ENCODE data around the gene RPP25L. TPM values are rescaled to one million over a fixed set of nuclear protein-coding genes. Genes with fewer than 3 reads are reported as not detected.
"Not testable (repeated sequence)": the region's sequence is repeated elsewhere in the genome, so short reads cannot be mapped to it uniquely, and the experiment has no call there.

RPP25L gene
- total RNA-seq, 1 donor from 2014 or later, result 16.2 TPM

DNA sequence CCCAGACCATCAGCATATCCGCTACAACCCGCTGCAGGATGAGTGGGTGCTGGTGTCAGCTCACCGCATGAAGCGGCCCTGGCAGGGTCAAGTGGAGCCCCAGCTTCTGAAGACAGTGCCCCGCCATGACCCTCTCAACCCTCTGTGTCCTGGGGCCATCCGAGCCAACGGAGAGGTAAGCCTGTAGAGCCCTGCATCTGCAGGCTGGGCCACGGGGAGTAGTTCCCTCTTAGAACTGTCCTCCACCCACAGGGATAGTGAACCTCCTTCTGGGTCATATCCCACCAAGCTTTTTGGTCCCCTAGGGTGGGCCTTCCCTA lies 35.1 kb upstream of the RPP25L start:
- TF ChIP-seq CTCF (IDR thresholded peaks at IDR 0.05), result no peak
- Mint-ChIP-seq H3K27me3 (ENCODE audit: unreplicated experiment) (no peaks in the 10 kb centered on the region), H3K9me3 (ENCODE audit: unreplicated experiment) (no peaks in the 10 kb centered on the region), H3K27ac (ENCODE audit: unreplicated experiment) (peak overlapping the region; percentile 82), H3K36me3 (ENCODE audit: unreplicated experiment) (peaks cover 12% of the 10 kb centered on the region), H3K4me3 (ENCODE audit: unreplicated experiment) (peak overlapping the region; percentile 88), H3K4me1 (ENCODE audit: unreplicated experiment) (peaks cover 32% of the 10 kb centered on the region)
- no peak for DNase-seq (ENCODE audit: extremely low spot score, unreplicated experiment)

DNA sequence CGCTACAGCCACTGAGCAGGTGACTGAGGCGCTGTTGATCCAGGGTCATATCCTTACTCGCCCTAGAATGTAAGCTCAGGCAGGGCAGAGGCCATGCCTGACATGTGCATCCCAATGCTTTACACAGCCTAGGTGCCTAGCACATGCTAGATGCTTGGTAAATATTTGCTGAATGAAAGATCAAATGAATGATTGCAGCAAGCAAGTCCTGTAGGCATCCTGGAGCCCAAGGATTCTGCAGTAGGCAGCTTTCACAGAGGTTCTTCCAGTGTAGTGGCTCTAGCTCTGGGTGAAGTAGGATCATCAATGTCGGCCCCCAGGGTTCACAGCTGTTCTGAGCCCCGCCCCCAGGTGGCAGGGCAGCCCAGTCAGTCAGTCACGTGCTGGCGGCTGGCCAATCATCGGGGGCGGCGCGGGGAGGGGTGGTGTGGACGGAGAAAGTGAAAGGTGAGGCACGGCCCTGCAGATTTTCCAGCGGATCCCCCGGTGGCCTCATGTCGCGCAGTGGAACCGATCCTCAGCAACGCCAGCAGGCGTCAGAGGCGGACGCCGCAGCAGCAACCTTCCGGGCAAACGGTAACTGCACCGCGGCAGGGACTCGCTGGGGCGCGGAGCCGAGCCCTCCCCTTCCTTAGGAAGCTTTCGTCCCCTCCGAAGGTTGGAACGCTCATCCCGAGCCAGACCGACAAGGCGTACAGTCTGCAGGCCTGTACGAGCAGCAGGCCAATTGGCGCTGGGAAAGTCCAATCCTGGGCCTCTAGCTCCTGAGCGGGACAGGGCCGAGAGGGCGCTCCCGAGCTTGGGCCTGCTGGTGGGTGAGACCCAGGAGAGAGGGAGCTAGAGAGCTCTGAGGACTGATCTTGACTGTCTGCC lies 34.5 kb upstream of the RPP25L start, which contains the start of gene GALT:
GALT (plus strand) TSS at position 465 of the 873 bp plus-strand sequence; CDS start at position 495, 30 bp downstream.
- H3K27ac Mint-ChIP-seq (ENCODE audit: unreplicated experiment), result peak within 1 kb of the TSS; percentile 82
- no peaks in the 10 kb centered on the region for H3K9me3 Mint-ChIP-seq (ENCODE audit: unreplicated experiment)
- peak within 1 kb of the TSS; percentile 88 for H3K4me3 Mint-ChIP-seq (ENCODE audit: unreplicated experiment)
- peak; percentile 97 for DNase-seq (ENCODE audit: extremely low spot score, unreplicated experiment)
- H3K27me3 Mint-ChIP-seq (ENCODE audit: unreplicated experiment), result no peaks in the 10 kb centered on the region
- peaks cover 26% of the 10 kb centered on the region for H3K4me1 Mint-ChIP-seq (ENCODE audit: unreplicated experiment)
- peaks cover 12% of the 10 kb centered on the region for H3K36me3 Mint-ChIP-seq (ENCODE audit: unreplicated experiment)
- peak; percentile 51 for TF ChIP-seq CTCF (IDR thresholded peaks at IDR 0.05)

- H3K4me1 Mint-ChIP-seq (ENCODE audit: unreplicated experiment), result peaks cover 18% of the 10 kb centered on the region
- TF ChIP-seq CTCF (IDR thresholded peaks at IDR 0.05), result no peak
- no peaks in the 10 kb centered on the region for H3K9me3 Mint-ChIP-seq (ENCODE audit: unreplicated experiment)
- H3K36me3 Mint-ChIP-seq (ENCODE audit: unreplicated experiment), result peaks cover 12% of the 10 kb centered on the region
- no peaks in the 10 kb centered on the region for H3K27me3 Mint-ChIP-seq (ENCODE audit: unreplicated experiment)
- no peak overlapping the region for H3K4me3 Mint-ChIP-seq (ENCODE audit: unreplicated experiment)
- no peak overlapping the region for H3K27ac Mint-ChIP-seq (ENCODE audit: unreplicated experiment)
- DNase-seq (ENCODE audit: extremely low spot score, unreplicated experiment), result no peak
Measured at GRCh38 chr9:34644766-34645314, 32.9 kb upstream of the RPP25L start.

GRCh38 chr9:34642679-34643078 lies 30.8 kb upstream of the RPP25L start:
- DNase-seq (ENCODE audit: extremely low spot score, unreplicated experiment), result no peak
- no peaks in the 10 kb centered on the region for H3K27me3 Mint-ChIP-seq (ENCODE audit: unreplicated experiment)
- H3K36me3 Mint-ChIP-seq (ENCODE audit: unreplicated experiment), result no peaks in the 10 kb centered on the region
- H3K4me3 Mint-ChIP-seq (ENCODE audit: unreplicated experiment), result no peak overlapping the region
- no peak for TF ChIP-seq CTCF (IDR thresholded peaks at IDR 0.05)
- H3K27ac Mint-ChIP-seq (ENCODE audit: unreplicated experiment), result no peak overlapping the region
- no peaks in the 10 kb centered on the region for H3K9me3 Mint-ChIP-seq (ENCODE audit: unreplicated experiment)
- peaks cover 22% of the 10 kb centered on the region for H3K4me1 Mint-ChIP-seq (ENCODE audit: unreplicated experiment)

DNA sequence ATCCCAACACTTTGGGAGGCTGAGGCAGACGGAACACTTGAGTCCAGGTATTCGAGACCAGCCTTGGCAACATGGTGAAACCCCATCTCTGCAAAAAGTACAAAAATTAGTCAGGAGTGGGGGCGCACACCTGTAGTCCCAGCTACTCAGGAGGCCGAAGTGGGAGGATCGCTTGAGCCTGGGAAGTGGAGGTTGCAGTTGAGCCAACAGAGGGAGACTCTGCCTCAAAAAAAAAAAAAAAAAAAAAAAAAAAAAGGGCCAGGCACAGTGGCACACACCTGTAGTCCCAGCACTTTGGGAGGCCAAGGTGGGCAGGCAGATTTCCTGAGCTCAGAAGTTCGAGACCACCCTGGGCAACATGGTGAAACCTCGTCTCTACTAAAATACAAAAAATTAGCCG lies 27.4 kb upstream of the RPP25L start:
- H3K27ac Mint-ChIP-seq (ENCODE audit: unreplicated experiment); DNase-seq (ENCODE audit: extremely low spot score, unreplicated experiment); H3K27me3 Mint-ChIP-seq (ENCODE audit: unreplicated experiment); H3K9me3 Mint-ChIP-seq (ENCODE audit: unreplicated experiment); H3K4me3 Mint-ChIP-seq (ENCODE audit: unreplicated experiment); H3K36me3 Mint-ChIP-seq (ENCODE audit: unreplicated experiment): not testable (repeated sequence)
- peaks cover 20% of the 10 kb centered on the region for H3K4me1 Mint-ChIP-seq (ENCODE audit: unreplicated experiment)

All from osteocyte (in vitro differentiated cells).